CD14-positive monocyte (primary cell): ENCODE measurements around the gene PINK1. TPM values are rescaled to one million over a fixed set of nuclear protein-coding genes. Genes with fewer than 3 reads are reported as not detected.

Experiments used
- DNase-seq, 3 donors: peaks; one replicate each; pipeline ENCODE4 v3.0.0-alpha.2; 2011 to 2022
- H2AFZ ChIP-seq: 2 replicates; pipeline ENCODE4 v1.6.0; 2012; ENCODE audit warnings: mild to moderate bottlenecking, low read depth, low read length, inconsistent platforms; ENCODE audit not compliant: insufficient read depth, poor library complexity, severe bottlenecking
- H3K27ac ChIP-seq, 2 donors: 1 replicate in 1 of 2; 2 replicates in 1 of 2; pipeline ENCODE4 v1.5.1; 2012 to 2013; ENCODE audit warnings: low read length in 2 of 2, control low read depth in 1 of 2, inconsistent platforms in 1 of 2, low read depth in 1 of 2, mild to moderate bottlenecking in 1 of 2
- H3K27me3 ChIP-seq, 2 donors: one replicate each; pipeline versions ENCODE4 v1.6.0 to v1.6.1; 2011 to 2013; ENCODE audit warnings: low read length in 2 of 2; ENCODE audit not compliant: control insufficient read depth in 2 of 2, insufficient read depth in 2 of 2
- H3K36me3 ChIP-seq, 2 donors: replicated peaks in 1 of 2; 1 replicate in 1 of 2; 2 replicates in 1 of 2; pipeline versions ENCODE4 v1.5.1 to v1.6.1; 2012 to 2013; ENCODE audit warnings: low read length in 2 of 2, control low read depth in 1 of 2, inconsistent platforms in 1 of 2, mild to moderate bottlenecking in 1 of 2; ENCODE audit not compliant: insufficient read depth in 2 of 2, control insufficient read depth in 1 of 2
- H3K4me1 ChIP-seq, 2 donors: 1 replicate in 1 of 2; 2 replicates in 1 of 2; pipeline versions ENCODE4 v1.5.1 to v1.6.1; 2012 to 2013; ENCODE audit warnings: low read length in 2 of 2, control low read depth in 1 of 2, inconsistent platforms in 1 of 2, mild to moderate bottlenecking in 1 of 2, moderate library complexity in 1 of 2; ENCODE audit not compliant: insufficient read depth in 2 of 2, control insufficient read depth in 1 of 2
- H3K4me2 ChIP-seq: replicated peaks from 2 replicates; pipeline ENCODE3; 2012; ENCODE audit warnings: low read length, moderate library complexity, mild to moderate bottlenecking; ENCODE audit not compliant: poor library complexity, severe bottlenecking; ENCODE audit errors: extremely low read depth
- H3K4me3 ChIP-seq, 3 experiments: fragments of 200-600 bp in 1 of 3; sonication (generic) in 1 of 3; replicated peaks in 1 of 3; 1 replicate in 2 of 3; 2 replicates in 1 of 3; pipeline ENCODE4 v1.5.1; 2011 to 2013; ENCODE audit warnings: low read length in 3 of 3, mild to moderate bottlenecking in 3 of 3, control low read depth in 2 of 3, low read depth in 2 of 3, inconsistent platforms in 1 of 3, moderate library complexity in 1 of 3
- H3K79me2 ChIP-seq: 2 replicates; pipeline ENCODE4 v1.6.0; 2012; ENCODE audit warnings: mild to moderate bottlenecking, control low read depth, inconsistent platforms, low read length, moderate library complexity; ENCODE audit not compliant: insufficient read depth
- H3K9ac ChIP-seq: 2 replicates; pipeline ENCODE4 v1.6.0; 2017; ENCODE audit warnings: low read length, mild to moderate bottlenecking; ENCODE audit not compliant: insufficient read depth, poor library complexity, severe bottlenecking
- H3K9me3 ChIP-seq, 2 donors: replicated peaks in 1 of 2; 1 replicate in 1 of 2; 2 replicates in 1 of 2; pipeline versions ENCODE4 v1.5.1 to v1.6.1; 2012 to 2013; ENCODE audit warnings: low read length in 2 of 2, control low read depth in 1 of 2; ENCODE audit not compliant: control insufficient read depth in 1 of 2, insufficient read depth in 1 of 2
- H4K20me1 ChIP-seq: 2 replicates; pipeline ENCODE4 v1.6.0; 2012; ENCODE audit warnings: mild to moderate bottlenecking, low read length, control low read depth, moderate library complexity; ENCODE audit not compliant: insufficient read depth
- H3K27ac Mint-ChIP-seq, 7 donors: one replicate each; pipeline ENCODE4 v1.8.0; 2020; ENCODE audit warnings: mild to moderate bottlenecking in 7 of 7, mixed read lengths in 7 of 7, moderate library complexity in 6 of 7, inconsistent platforms in 2 of 7
- H3K27me3 Mint-ChIP-seq, 3 donors: one replicate each; pipeline ENCODE4 v1.8.0; 2021 to 2022; ENCODE audit warnings: low read depth in 3 of 3, mild to moderate bottlenecking in 3 of 3, mixed read lengths in 3 of 3, moderate library complexity in 3 of 3, inconsistent platforms in 1 of 3
- H3K36me3 Mint-ChIP-seq, 2 donors: one replicate each; pipeline ENCODE4 v1.8.0; 2020; ENCODE audit warnings: mixed read lengths in 2 of 2, inconsistent platforms in 1 of 2, mild to moderate bottlenecking in 1 of 2
- H3K4me1 Mint-ChIP-seq: one replicate; pipeline ENCODE4 v1.8.0; 2020; ENCODE audit warnings: mild to moderate bottlenecking, mixed read lengths
- H3K4me3 Mint-ChIP-seq, 2 donors: one replicate each; pipeline ENCODE4 v1.8.0; 2020; ENCODE audit warnings: mild to moderate bottlenecking in 2 of 2, mixed read lengths in 2 of 2, moderate library complexity in 1 of 2
- H3K9me3 Mint-ChIP-seq, 7 donors: one replicate each; pipeline ENCODE4 v1.8.0; 2020 to 2022; ENCODE audit warnings: mixed read lengths in 7 of 7, mild to moderate bottlenecking in 6 of 7, moderate library complexity in 6 of 7, inconsistent platforms in 2 of 7
- CTCF ChIP-seq: fragments of 200-600 bp; IDR thresholded peaks from one replicate; pipeline ENCODE4 v1.8.0; 2022; ENCODE audit warnings: antibody characterized with exemption, mild to moderate bottlenecking
- WGBS: methylation state at CpG from one replicate; pipeline ENCODE4 v1.1.5; 2013; ENCODE audit warnings: missing lambda C conversion rate; ENCODE audit not compliant: insufficient coverage; 5-methylcytosine and 5-hydroxymethylcytosine counted together
- intact Hi-C, 2 donors: fragments of 100-400 bp; cut with micrococcal nuclease; formaldehyde crosslinking; loops; one replicate each; pipeline versions ENCODE4 v1.15.0 to v1.15.1; 2023
- polyA plus RNA-seq, 3 donors: library from polyadenylated mRNA; depleted of rRNA in 1 of 3; unstranded in 2 of 3; stranded (reverse) in 1 of 3; fragments of 300-500 nt in 2 of 3; fragments of >200 nt in 1 of 3; fragmentation: Illumina TruSeq in 2 of 3; gene quantifications; 1 replicate in 2 of 3; 2 replicates in 1 of 3; pipeline ENCODE4 v1.2.3, GENCODE V29; 2012 to 2021

Gene PINK1
- polyA plus RNA-seq, 3 donors, result 21.6 to 32.7 (median 24.0) TPM

DNA sequence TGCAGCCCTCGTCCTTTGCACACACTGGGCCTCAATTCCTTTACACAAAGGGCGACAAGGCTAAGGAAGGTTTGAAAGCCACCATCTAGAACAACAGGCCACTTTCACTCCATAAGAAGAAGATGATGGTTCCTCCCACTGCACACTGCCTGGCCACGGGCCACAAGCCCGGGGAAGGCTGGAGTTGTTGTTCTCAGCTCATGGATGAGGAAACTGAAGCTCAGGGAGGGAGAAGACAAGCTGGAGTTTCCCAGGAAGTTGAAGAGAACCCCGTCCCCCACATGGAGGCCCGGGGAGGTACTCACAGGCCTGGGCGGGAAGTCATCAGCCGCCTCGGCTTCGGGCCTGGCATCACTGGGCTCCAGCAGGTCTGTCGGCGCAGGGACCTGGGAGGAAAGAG lies 52.5 kb downstream of the PINK1 start:
- Mint-ChIP-seq H3K4me3 (no peak overlapping the region), H3K27ac (peak overlapping the region in 1 of 7 donors; percentile 2), H3K36me3 (peaks cover 0 to 3% of the 10 kb centered on the region in 2 donors), H3K27me3 (peaks cover 0 to 1% (median 1%) of the 10 kb centered on the region in 3 donors), H3K9me3 (no peaks in the 10 kb centered on the region), H3K4me1 (peaks cover 38% of the 10 kb centered on the region)
- Histone ChIP-seq H3K79me2 (no peaks in the 10 kb centered on the region), H3K4me2 (no peak overlapping the region), H3K27me3 (no peaks in the 10 kb centered on the region), H3K9ac (no peak overlapping the region), H3K4me1 (peaks cover 31 to 39% of the 10 kb centered on the region in 2 donors), H3K27ac (no peak overlapping the region), H3K9me3 (no peaks in the 10 kb centered on the region), H3K36me3 (no peaks in the 10 kb centered on the region), H4K20me1 (no peaks in the 10 kb centered on the region), H3K4me3 (no peak overlapping the region), H2AFZ (peak overlapping the region; percentile 44)
- no peak for TF ChIP-seq CTCF
- no peak for DNase-seq
- WGBS, result 83% methylated on average over 1 of the region's 12 CpGs
- intact Hi-C loops, result no loop called here

DNA sequence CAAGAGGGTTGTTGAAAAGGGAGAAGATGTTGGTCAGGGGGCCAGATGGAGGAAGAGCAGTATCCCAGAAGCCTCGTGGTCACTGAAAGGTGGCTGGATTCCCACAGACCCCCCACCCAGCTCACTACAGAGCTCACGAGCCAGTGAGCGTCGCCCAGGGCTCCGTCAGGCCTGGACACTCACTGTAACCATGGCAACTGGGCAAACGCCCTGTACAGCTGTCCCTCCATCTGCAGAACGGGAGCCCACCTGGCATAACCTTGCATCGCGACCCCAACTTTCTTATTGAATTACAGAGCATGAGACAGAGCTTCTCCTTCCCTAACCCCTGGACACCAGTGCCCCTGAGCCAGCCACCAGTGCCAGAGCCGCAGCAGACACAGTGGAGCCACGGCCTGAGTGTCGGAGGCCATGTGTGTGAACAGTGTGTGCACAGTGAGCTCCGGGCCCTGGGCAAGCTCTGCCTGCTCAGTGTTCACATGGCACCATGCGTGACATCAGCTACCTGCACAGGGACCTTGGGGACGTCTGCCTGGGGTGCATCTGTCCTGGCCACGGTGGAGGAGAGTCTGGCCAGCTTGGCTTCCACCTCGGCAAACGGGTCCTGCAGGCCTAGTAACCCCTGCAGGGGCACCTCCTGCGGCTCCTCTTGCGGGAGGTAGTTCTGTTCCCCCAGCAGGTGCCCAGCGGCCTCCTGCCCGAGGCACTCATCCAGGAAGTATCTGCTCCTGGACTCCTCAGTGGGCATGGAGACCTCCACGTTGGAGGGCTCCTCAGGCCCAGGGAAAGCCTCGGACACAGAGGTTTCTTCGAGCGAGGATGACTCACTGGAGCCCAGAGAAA lies 53.8 kb downstream of the PINK1 start:
- Mint-ChIP-seq H3K4me3 (no peak overlapping the region), H3K36me3 (peaks cover 0 to 3% of the 10 kb centered on the region in 2 donors), H3K9me3 (no peaks in the 10 kb centered on the region), H3K27me3 (peaks cover 0 to 1% (median 1%) of the 10 kb centered on the region in 3 donors), H3K27ac (no peak overlapping the region), H3K4me1 (peaks cover 36% of the 10 kb centered on the region)
- no peak for DNase-seq
- no peaks in the 10 kb centered on the region for H3K9me3 ChIP-seq
- no peak overlapping the region for H2AFZ ChIP-seq
- intact Hi-C loops, result no loop called here
- H3K79me2 ChIP-seq, result no peaks in the 10 kb centered on the region
- 94% methylated on average over 24 of the region's 26 CpGs for WGBS
- H3K36me3 ChIP-seq, result no peaks in the 10 kb centered on the region
- no peaks in the 10 kb centered on the region for H4K20me1 ChIP-seq
- H3K27me3 ChIP-seq, result no peaks in the 10 kb centered on the region
- H3K27ac ChIP-seq, result no peak overlapping the region
- TF ChIP-seq CTCF, result no peak
- no peak overlapping the region for H3K9ac ChIP-seq
- H3K4me1 ChIP-seq, result peaks cover 28 to 37% of the 10 kb centered on the region in 2 donors
- H3K4me2 ChIP-seq, result no peak overlapping the region
- no peak overlapping the region for H3K4me3 ChIP-seq
